DOHH2 (cell line): ENCODE measurements around the gene TPGS2.

Experiments used
- H3F3A ChIP-seq: fragments of 200-600 bp; sonication (generic), shearing (Covaris generic); 2 replicates; pipeline ENCODE4 v1.6.0; 2016; ENCODE audit warnings: antibody characterized with exemption, mild to moderate bottlenecking; ENCODE audit not compliant: control insufficient read depth, insufficient read depth
- H3K27ac ChIP-seq: fragments of 200-600 bp; sonication (generic); 2 replicates; pipeline ENCODE4 v1.5.1; 2014; ENCODE audit warnings: low read depth, mild to moderate bottlenecking, low read length, moderate library complexity
- H3K27me3 ChIP-seq: fragments of 200-600 bp; sonication (generic); 2 replicates; pipeline ENCODE4 v1.6.1; 2014; ENCODE audit warnings: mild to moderate bottlenecking, low read length, mixed read lengths; ENCODE audit not compliant: control insufficient read depth
- H3K36me3 ChIP-seq: fragments of 200-600 bp; sonication (generic); 2 replicates; pipeline ENCODE4 v1.6.1; 2014; ENCODE audit warnings: mild to moderate bottlenecking, low read length, moderate library complexity, mixed read lengths; ENCODE audit not compliant: control insufficient read depth
- H3K4me1 ChIP-seq: fragments of 200-600 bp; sonication (generic); 2 replicates; pipeline ENCODE4 v1.6.1; 2014; ENCODE audit warnings: mild to moderate bottlenecking, low read length, mixed read lengths; ENCODE audit not compliant: control insufficient read depth
- H3K4me2 ChIP-seq: fragments of 200-600 bp; sonication (generic); 2 replicates; pipeline ENCODE4 v1.6.0; 2014; ENCODE audit warnings: mild to moderate bottlenecking, low read length, moderate library complexity
- H3K4me3 ChIP-seq: fragments of 200-600 bp; sonication (generic); 2 replicates; pipeline ENCODE4 v1.5.1; 2014; ENCODE audit warnings: mild to moderate bottlenecking, low read length, mixed read lengths
- H3K79me2 ChIP-seq: fragments of 200-600 bp; sonication (generic); 2 replicates; pipeline ENCODE4 v1.6.1; 2014; ENCODE audit warnings: mild to moderate bottlenecking, low read length, mixed read lengths; ENCODE audit not compliant: control insufficient read depth
- H3K9me2 ChIP-seq: fragments of 200-600 bp; sonication (generic); replicated peaks from 2 replicates; pipeline ENCODE4 v1.6.1; 2014; ENCODE audit warnings: mild to moderate bottlenecking, low read length, mixed read lengths; ENCODE audit not compliant: control insufficient read depth
- H3K9me3 ChIP-seq: fragments of 200-600 bp; sonication (generic); 2 replicates; pipeline ENCODE4 v1.6.1; 2014; ENCODE audit warnings: antibody characterized with exemption, low read length, mixed read lengths; ENCODE audit not compliant: control insufficient read depth, insufficient read depth
- H4K20me1 ChIP-seq: fragments of 200-600 bp; sonication (generic); 2 replicates; pipeline ENCODE4 v1.6.0; 2014; ENCODE audit warnings: low read depth, mild to moderate bottlenecking, antibody characterized with exemption, low read length, moderate library complexity; ENCODE audit not compliant: control insufficient read depth, insufficient read depth
- EZH2phosphoT487 ChIP-seq: fragments of 200-600 bp; sonication (generic); IDR thresholded peaks from 2 replicates; pipeline ENCODE4 v1.6.1; 2017; ENCODE audit warnings: borderline replicate concordance, mild to moderate bottlenecking, antibody characterized with exemption, low read length, moderate library complexity, mixed read lengths
- TF ChIP-seq, protein P1 (sequence below): fragments of 200-600 bp; sonication (generic); IDR thresholded peaks from one replicate; pipeline ENCODE4 v1.5.1; 2014; ENCODE audit warnings: antibody characterized with exemption, mild to moderate bottlenecking, low read depth, low read length; ENCODE audit not compliant: poor library complexity, severe bottlenecking

The TPGS2 gene

DNA sequence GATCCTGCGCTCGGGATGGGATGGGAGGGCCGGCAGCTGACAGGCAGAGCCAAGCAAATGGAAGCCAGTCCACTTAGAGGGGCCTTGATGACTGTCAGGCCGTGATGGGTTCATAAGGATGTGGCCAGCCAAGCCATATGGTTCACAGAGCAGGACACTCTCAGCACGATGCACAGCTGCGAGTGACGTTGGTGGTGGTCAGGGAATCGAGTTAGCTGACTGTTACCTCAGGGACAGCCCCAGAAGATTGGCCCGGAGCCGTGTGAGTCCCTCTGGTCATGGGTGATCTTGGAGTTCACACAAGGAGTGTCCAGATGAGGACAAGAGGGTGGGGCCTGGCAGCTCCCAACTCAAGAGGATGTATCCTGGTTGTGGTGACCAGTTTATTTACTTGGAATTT, 70.2 kb downstream of the TPGS2 start:
- Histone ChIP-seq H3K27ac (no peak overlapping the region), H3K4me1 (peaks cover 20% of the 10 kb centered on the region), H4K20me1 (no peaks in the 10 kb centered on the region), H3K79me2 (no peaks in the 10 kb centered on the region), H3K36me3 (peaks cover 20% of the 10 kb centered on the region), H3K9me3 (no peaks in the 10 kb centered on the region), H3K9me2 (no peaks in the 10 kb centered on the region), H3K4me2 (no peak overlapping the region), H3F3A (no peaks in the 10 kb centered on the region), H3K4me3 (no peak overlapping the region), H3K27me3 (no peaks in the 10 kb centered on the region)
- TF ChIP-seq, protein P1, sequence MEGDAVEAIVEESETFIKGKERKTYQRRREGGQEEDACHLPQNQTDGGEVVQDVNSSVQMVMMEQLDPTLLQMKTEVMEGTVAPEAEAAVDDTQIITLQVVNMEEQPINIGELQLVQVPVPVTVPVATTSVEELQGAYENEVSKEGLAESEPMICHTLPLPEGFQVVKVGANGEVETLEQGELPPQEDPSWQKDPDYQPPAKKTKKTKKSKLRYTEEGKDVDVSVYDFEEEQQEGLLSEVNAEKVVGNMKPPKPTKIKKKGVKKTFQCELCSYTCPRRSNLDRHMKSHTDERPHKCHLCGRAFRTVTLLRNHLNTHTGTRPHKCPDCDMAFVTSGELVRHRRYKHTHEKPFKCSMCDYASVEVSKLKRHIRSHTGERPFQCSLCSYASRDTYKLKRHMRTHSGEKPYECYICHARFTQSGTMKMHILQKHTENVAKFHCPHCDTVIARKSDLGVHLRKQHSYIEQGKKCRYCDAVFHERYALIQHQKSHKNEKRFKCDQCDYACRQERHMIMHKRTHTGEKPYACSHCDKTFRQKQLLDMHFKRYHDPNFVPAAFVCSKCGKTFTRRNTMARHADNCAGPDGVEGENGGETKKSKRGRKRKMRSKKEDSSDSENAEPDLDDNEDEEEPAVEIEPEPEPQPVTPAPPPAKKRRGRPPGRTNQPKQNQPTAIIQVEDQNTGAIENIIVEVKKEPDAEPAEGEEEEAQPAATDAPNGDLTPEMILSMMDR, result no peak
- no peak for TF ChIP-seq EZH2phosphoT487

DNA sequence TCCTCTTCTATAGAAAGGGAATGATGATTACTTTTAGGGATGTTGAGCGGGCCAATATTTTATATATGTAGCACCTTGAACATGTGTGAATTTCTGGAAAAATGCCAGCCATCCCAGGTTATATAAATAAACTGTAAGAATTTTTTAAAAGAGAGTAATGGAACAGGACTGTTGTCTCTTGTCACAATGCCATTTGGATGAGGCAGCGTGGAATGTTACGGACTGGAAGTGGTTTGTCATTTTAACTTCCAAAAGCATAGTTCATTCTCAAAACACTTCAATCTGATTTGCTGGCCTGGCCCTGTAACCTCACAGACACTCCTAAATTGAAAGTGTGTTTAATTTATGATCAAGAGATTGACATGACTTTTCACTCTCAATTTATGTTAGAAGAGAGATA, 70.8 kb downstream of the TPGS2 start:
- no peaks in the 10 kb centered on the region for H4K20me1 ChIP-seq
- H3K27me3 ChIP-seq, result no peaks in the 10 kb centered on the region
- no peak overlapping the region for H3K27ac ChIP-seq
- H3K36me3 ChIP-seq, result peaks cover 20% of the 10 kb centered on the region
- H3K9me2 ChIP-seq, result no peaks in the 10 kb centered on the region
- no peak overlapping the region for H3K4me2 ChIP-seq
- H3K4me3 ChIP-seq, result no peak overlapping the region
- no peak for TF ChIP-seq EZH2phosphoT487
- TF ChIP-seq, protein P1, result no peak
- H3K79me2 ChIP-seq, result no peaks in the 10 kb centered on the region
- no peaks in the 10 kb centered on the region for H3F3A ChIP-seq
- no peaks in the 10 kb centered on the region for H3K9me3 ChIP-seq
- peaks cover 26% of the 10 kb centered on the region for H3K4me1 ChIP-seq

DNA sequence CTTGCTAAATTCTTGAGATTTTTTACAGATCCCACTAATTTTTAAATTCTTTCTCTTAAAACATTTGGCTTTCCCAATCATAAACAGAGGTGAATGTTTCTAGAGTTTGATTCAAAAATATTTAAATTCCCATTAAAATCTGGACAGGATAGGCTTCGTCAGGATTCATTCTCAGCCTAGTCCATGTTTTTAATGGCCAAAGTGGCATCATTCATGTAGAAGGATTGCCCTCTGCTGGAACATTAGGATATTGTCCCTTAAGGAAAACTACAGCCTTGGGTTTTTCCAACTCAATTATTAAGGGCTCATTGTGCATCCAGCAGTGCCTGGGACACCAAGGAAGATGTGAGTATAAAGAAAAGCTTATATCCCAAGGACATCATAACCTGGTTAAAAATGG, 71.7 kb downstream of the TPGS2 start:
- no peak overlapping the region for H3K27ac ChIP-seq

More for the DNA sequence above, 71.7 kb downstream of the TPGS2 start:
- no peak overlapping the region for H3K4me2 ChIP-seq
- peaks cover 19% of the 10 kb centered on the region for H3K36me3 ChIP-seq
- no peaks in the 10 kb centered on the region for H3K27me3 ChIP-seq
- H3K9me3 ChIP-seq, result no peaks in the 10 kb centered on the region
- H3K79me2 ChIP-seq, result no peaks in the 10 kb centered on the region
- H3K9me2 ChIP-seq, result no peaks in the 10 kb centered on the region
- TF ChIP-seq EZH2phosphoT487, result no peak
- TF ChIP-seq, protein P1, result peak; percentile 64
- peaks cover 26% of the 10 kb centered on the region for H3K4me1 ChIP-seq
- no peaks in the 10 kb centered on the region for H4K20me1 ChIP-seq
- no peaks in the 10 kb centered on the region for H3F3A ChIP-seq
- H3K4me3 ChIP-seq, result no peak overlapping the region
